Natural killer cell treated with Interleukin-12 subunit alpha and Interleukin-12 subunit beta and Interleukin-15 and Interleukin-18, amount 100 ng/mL, for 72 hours (primary cell): ENCODE measurements around the gene DNAH6. TPM values are rescaled to one million over a fixed set of nuclear protein-coding genes. Genes with fewer than 3 reads are reported as not detected.
"Not testable (repeated sequence)": the region's sequence is repeated elsewhere in the genome, so short reads cannot be mapped to it uniquely, and the experiment has no call there.

Experiments used
- ATAC-seq, 2 donors: fragments of 150-1000 bp; cut with Tn5 transposase in 1 of 2; sonication (Bioruptor Pico), chemical (Tn5 transposase) in 1 of 2; 2 replicates each; pipeline ENCODE4 v1.10.0; 2021
- DNase-seq: peaks from one replicate; pipeline ENCODE4 v3.0.0; 2022; ENCODE audit warnings: low spot score
- H3K27ac Mint-ChIP-seq, 2 donors: 1 replicate in 1 of 2; 2 replicates in 1 of 2; pipeline ENCODE4 v1.8.0; 2022; ENCODE audit warnings: mixed read lengths in 2 of 2, mild to moderate bottlenecking in 1 of 2, moderate library complexity in 1 of 2
- H3K27me3 Mint-ChIP-seq, 2 donors: 1 replicate in 1 of 2; 2 replicates in 1 of 2; pipeline ENCODE4 v1.8.0; 2022; ENCODE audit warnings: mixed read lengths in 2 of 2
- H3K36me3 Mint-ChIP-seq: one replicate; pipeline ENCODE4 v1.8.0; 2022; ENCODE audit warnings: mixed read lengths
- H3K4me1 Mint-ChIP-seq, 2 donors: 1 replicate in 1 of 2; 2 replicates in 1 of 2; pipeline ENCODE4 v1.8.0; 2022; ENCODE audit warnings: low read depth in 2 of 2, mixed read lengths in 2 of 2, mild to moderate bottlenecking in 1 of 2
- H3K4me3 Mint-ChIP-seq: one replicate; pipeline ENCODE4 v1.8.0; 2022; ENCODE audit warnings: mixed read lengths
- H3K9me3 Mint-ChIP-seq: 2 replicates; pipeline ENCODE4 v1.8.0; 2022; ENCODE audit warnings: mixed read lengths
- total RNA-seq, 2 donors: library from RNA; stranded (reverse); gene quantifications; one replicate each; pipeline ENCODE4 v1.2.3, GENCODE V29; 2022

Gene DNAH6, protein sequence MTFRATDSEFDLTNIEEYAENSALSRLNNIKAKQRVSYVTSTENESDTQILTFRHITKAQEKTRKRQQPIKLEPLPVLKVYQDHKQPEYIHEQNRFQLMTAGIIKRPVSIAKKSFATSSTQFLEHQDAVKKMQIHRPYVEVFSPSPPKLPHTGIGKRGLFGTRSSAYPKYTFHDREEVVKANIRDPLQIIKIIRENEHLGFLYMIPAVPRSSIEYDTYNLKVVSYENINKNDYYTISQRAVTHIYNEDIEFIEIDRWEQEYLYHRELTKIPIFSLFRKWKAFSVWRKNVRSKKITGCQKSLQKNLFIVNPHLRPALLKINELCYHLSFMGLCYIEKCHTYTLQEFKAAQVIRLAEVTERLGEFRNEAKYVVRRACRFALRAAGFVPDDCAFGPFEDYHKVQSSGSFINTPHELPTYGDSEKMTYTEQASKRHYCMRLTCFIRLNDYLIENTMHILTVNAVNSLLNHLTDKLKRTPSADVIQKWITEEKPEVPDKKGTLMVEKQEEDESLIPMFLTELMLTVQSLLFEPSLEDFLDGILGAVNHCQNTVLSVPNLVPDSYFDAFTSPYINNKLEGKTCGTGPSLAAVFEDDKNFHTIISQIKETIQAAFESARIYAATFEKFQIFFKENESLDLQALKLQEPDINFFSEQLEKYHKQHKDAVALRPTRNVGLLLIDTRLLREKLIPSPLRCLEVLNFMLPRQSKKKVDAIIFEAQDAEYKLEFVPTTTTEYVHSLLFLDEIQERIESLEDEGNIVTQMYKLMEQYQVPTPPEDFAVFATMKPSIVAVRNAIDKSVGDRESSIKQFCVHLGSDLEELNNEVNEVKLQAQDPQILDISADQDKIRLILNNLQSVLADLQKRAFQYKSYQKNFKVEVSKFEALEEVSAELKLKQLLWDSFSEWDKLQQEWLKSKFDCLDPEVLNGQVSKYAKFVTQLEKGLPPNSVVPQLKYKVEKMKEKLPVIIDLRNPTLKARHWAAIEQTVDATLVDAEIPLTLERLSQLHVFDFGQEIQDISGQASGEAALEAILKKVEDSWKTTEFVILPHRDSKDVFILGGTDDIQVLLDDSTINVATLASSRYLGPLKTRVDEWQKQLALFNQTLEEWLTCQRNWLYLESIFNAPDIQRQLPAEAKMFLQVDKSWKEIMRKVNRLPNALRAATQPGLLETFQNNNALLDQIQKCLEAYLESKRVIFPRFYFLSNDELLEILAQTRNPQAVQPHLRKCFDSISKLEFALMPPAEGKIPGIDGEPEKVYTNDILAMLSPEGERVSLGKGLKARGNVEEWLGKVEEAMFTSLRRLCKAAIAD (N-terminal part only)
- total RNA-seq = 1 to 10 TPM in 1 of 2 donors, under 1 TPM in 1; 0.48 to 1.0 TPM

DNA sequence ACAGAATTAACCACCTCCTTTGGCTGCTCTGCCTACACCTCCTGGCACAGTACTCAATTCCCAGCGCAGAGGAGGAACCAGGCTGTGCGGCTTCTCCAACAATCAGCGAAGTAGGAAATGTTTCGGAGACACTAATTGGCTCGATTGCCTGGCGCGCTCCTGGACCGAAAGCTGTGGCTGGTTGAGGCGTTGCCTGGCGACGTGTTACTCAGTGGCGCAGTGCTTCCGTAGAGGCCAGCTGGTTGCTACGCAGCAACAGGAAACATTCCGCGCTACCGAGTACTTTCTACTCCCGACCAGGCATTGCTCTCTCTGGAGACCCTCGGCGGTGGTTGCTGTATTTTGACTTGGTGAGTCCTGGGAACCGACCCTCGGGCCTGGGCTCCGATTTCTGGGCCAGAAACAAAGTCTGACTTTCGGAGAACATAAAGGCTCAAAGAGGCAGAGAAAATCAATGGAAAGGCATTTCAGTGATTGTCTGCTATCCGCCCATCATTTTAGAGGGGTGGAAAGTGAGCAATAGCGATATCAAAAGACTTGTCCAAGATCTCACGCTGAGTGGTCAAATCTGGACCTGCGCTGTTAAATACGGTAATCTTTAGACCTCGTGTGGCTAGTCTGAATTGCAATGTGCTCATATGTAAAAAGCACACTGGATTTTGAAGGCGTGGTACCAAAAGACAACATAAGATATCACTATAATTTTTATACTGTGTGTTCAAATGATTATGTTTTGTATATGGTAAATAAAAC lies at the start of gene DNAH6:
DNAH6 (plus strand) TSS at position 265 of the 753 bp plus-strand sequence. CDS start 1,329 bp downstream, outside the sequence.
- H3K4me1 Mint-ChIP-seq = peaks cover 11 to 15% of the 10 kb centered on the region in 2 donors
- DNase-seq (peak; percentile 85), ATAC-seq (peak; percentile 99)
- peaks cover under 1% of the 10 kb centered on the region for H3K9me3 Mint-ChIP-seq
- H3K27me3 Mint-ChIP-seq = peaks cover 16 to 24% of the 10 kb centered on the region in 2 donors
- H3K36me3 Mint-ChIP-seq = no peaks in the 10 kb centered on the region
- H3K4me3 Mint-ChIP-seq = peak within 1 kb of the TSS; percentile 59
- peak within 1 kb of the TSS in 1 of 2 donors; percentile 48 for H3K27ac Mint-ChIP-seq

DNA sequence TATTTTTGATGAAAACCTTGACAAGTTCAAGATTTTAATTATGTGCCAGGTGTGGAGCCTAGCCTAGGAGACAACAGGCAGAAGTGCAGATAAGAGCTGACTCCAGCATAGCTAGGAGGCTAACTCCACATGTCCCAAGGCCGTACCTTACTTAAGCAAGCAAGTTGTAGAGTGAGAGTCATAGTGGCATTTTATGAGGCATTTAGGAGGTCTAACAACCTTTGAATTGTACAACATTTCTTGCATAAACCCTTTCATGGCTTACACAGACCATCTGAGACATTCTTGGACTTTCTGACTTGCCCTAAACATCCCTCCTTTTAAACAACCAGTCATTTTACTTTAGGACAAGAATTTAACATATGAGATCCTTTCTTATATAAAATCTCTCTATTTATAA lies 48.9 kb upstream of the DNAH6 start:
- DNase-seq (no peak), ATAC-seq (no peak)
- no peaks in the 10 kb centered on the region for H3K4me1 Mint-ChIP-seq
- H3K27me3 Mint-ChIP-seq = no peaks in the 10 kb centered on the region
- H3K4me3 Mint-ChIP-seq = no peak overlapping the region
- peaks cover 7% of the 10 kb centered on the region for H3K36me3 Mint-ChIP-seq
- H3K27ac Mint-ChIP-seq = no peak overlapping the region
- no peaks in the 10 kb centered on the region for H3K9me3 Mint-ChIP-seq

DNA sequence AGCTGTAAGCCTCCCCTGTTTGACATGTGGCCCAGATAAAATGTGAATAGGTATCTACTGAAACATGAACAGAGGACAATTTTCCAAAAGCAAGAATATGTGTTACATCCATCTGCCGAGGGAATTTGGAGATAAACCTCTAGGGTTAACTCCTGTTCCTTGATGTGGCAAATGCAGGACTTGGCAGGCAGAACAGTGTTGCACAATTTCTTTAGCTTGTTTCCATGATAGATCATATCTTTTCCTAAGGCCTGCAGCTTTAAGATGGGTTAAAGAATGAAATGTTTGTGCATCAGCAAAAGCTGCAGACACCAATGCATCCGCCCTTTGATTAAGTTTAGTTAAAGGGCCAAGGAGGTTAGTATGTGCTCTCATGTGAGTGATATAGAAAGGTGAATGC lies 43.9 kb upstream of the DNAH6 start:
- not testable (repeated sequence) for H3K27ac Mint-ChIP-seq

DNA sequence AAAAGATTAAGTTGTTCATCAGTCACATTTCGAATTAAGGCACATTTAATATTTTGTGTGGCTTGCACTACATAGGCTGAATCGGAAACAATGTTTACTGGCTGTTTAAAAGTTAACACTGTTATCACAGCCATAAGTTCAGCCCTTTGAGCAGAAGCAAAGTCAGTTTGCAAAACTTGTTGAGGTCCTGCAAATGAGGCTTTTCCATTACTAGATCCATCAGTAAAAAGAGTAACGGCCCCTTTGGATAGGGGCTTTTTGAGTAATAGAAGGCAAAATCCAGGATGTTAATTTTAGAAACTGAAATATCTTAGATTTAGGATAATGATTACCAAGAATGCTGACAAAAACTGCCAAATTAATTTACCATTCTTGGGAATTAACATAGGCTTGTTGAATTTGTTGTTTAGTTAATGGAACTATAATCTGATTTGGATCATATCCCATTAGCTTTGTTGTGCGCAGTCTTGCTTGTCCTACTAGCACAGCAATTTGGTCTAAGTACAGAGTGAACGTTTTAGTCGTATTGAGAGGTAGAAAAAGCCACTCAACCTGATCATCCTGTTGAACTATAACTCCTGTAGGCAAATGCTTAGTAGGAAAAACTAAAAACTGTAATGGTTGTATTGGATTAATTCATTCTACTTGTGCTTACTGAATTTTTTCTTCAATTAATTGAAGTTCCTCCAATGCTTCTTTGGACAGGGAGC lies 43.3 kb upstream of the DNAH6 start:
- no peak for ATAC-seq
- H3K27me3 Mint-ChIP-seq = peaks cover 0 to 5% of the 10 kb centered on the region in 2 donors
- no peaks in the 10 kb centered on the region for H3K4me1 Mint-ChIP-seq

More for the DNA sequence above, 43.9 kb upstream of the DNAH6 start:
- H3K36me3 Mint-ChIP-seq = peaks cover 13% of the 10 kb centered on the region
- H3K4me3 Mint-ChIP-seq, H3K9me3 Mint-ChIP-seq, H3K27me3 Mint-ChIP-seq, H3K4me1 Mint-ChIP-seq, ATAC-seq, DNase-seq: not testable (repeated sequence)

DNA sequence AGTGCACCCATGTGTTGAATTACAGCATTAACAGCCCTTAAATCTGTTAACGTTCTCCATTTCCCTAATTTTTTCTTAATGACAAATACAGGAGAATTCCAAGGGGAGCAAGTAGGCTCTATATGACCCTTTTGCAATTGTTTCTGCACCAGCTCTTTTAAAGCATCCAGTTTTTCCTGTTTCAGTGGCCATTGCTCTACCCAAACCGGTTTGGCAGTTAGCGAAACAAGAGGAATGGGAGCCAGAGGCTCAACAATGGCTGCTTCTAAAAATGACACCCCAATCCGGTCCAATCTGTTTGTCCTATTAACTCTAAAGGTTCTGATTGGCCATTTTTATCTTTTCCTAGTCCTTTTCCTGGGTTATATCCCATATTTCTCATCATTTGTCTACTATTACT lies 42.1 kb upstream of the DNAH6 start:
- H3K4me1 Mint-ChIP-seq = no peaks in the 10 kb centered on the region
- H3K36me3 Mint-ChIP-seq = peaks cover 16% of the 10 kb centered on the region
- no peak overlapping the region for H3K4me3 Mint-ChIP-seq
- H3K27ac Mint-ChIP-seq = no peak overlapping the region
- H3K9me3 Mint-ChIP-seq = peaks cover 6% of the 10 kb centered on the region
- ATAC-seq (no peak), DNase-seq (no peak)
- H3K27me3 Mint-ChIP-seq = peaks cover 0 to 5% of the 10 kb centered on the region in 2 donors

More for the DNA sequence above, 43.3 kb upstream of the DNAH6 start:
- peaks cover 6% of the 10 kb centered on the region for H3K9me3 Mint-ChIP-seq
- no peak for DNase-seq
- peaks cover 16% of the 10 kb centered on the region for H3K36me3 Mint-ChIP-seq
- no peak overlapping the region for H3K4me3 Mint-ChIP-seq
- no peak overlapping the region for H3K27ac Mint-ChIP-seq

DNA sequence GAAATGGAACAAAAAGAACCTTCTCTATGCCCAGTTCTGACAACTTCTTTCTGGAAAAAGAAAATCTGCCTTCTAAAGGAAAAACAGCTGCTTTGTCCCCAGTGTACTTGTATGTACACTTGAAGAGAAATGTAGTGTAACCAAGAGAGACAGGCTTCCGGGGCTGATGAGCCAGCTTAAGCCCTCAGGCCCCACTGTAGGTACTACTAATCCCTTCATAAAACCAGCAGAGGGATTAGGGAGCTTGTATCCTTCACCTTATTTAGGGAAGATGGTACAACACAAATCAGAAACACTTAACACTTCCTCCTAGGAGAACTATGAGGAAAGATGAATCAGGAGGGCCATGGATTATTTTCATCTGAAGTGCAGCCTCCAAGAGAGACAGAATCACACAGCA lies 38.4 kb upstream of the DNAH6 start:
- Mint-ChIP-seq H3K27ac (no peak overlapping the region), H3K36me3 (peaks cover 16% of the 10 kb centered on the region), H3K4me3 (no peak overlapping the region), H3K9me3 (peaks cover 6% of the 10 kb centered on the region), H3K4me1 (peaks cover 12 to 13% of the 10 kb centered on the region in 2 donors), H3K27me3 (peaks cover 0 to 5% of the 10 kb centered on the region in 2 donors)
- ATAC-seq (no peak), DNase-seq (no peak)

DNA sequence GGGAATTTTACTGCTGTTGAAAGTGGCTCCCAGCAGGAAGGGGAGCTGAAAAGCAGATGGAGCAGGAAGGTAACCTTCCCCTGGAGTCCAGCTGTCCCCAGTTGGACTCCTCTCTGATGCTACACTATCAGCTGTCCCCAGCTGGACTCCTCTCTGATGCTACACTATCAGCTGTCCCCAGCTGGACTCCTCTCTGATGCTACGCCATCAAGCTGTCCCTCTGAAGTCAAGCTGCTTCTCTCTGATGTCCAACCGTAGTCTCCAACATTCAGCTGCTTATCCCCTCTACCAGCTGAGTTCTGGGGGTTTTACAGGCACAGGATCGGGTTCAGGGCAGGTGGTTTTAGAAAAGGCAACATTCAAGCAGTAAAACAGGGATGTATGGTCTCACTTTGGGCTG lies 37.4 kb upstream of the DNAH6 start:
- no peak for DNase-seq
- Mint-ChIP-seq H3K27me3 (peaks cover 0 to 5% of the 10 kb centered on the region in 2 donors), H3K4me1 (peaks cover 12 to 13% of the 10 kb centered on the region in 2 donors), H3K9me3 (peaks cover 6% of the 10 kb centered on the region), H3K4me3 (no peak overlapping the region), H3K27ac (no peak overlapping the region), H3K36me3 (peaks cover 16% of the 10 kb centered on the region)
- no peak for ATAC-seq

DNA sequence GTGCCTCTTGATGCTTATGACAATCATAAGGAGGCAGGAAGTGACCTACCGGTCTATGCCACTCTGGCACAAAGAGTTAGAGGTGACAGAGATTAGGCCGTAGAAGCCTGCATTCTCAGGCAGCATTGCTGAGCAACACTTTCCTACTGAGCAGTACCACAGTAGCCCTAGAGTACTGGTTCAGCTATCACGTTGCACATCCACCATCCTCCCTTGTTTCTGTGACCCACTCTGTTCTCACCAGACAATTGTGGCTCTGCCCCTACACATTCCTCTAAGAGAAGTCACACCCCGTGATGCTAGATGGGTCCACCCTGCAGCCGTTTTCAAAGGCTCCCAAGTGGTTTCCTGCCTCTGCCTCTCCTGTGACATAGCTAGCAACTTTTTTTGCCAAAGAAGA lies 34.6 kb upstream of the DNAH6 start:
- no peak for DNase-seq

DNA sequence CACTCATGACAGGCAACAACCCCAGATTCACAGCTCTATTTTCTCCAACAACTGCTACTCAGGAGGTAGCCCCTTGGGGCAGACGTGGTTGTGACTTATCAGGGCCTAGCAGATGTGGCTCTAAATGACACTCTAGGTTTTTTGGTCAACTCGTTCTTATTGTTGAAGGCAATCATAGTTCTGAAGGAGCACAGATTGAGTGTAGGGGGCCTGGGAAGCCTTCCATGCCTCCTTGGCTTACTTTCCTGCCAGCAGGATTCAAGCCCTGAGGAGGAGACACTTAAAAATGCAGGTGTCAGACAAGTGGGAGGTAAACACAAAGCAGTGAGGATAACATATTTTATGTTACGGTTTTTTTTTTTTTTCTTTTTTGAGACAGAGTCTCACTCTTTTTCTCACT lies 33.7 kb upstream of the DNAH6 start:
- ATAC-seq (no peak), DNase-seq (no peak)
- H3K27me3 Mint-ChIP-seq = no peaks in the 10 kb centered on the region
- H3K4me1 Mint-ChIP-seq = peaks cover 12 to 13% of the 10 kb centered on the region in 2 donors
- H3K36me3 Mint-ChIP-seq = peaks cover 1% of the 10 kb centered on the region
- H3K9me3 Mint-ChIP-seq = no peaks in the 10 kb centered on the region
- H3K27ac Mint-ChIP-seq = no peak overlapping the region
- H3K4me3 Mint-ChIP-seq = no peak overlapping the region

More for the DNA sequence above, 34.6 kb upstream of the DNAH6 start:
- Mint-ChIP-seq H3K36me3 (peaks cover 10% of the 10 kb centered on the region), H3K4me1 (peaks cover 12 to 13% of the 10 kb centered on the region in 2 donors), H3K27me3 (peaks cover 0 to 2% of the 10 kb centered on the region in 2 donors), H3K27ac (peak overlapping the region in 1 of 2 donors; percentile 37), H3K9me3 (peaks cover 2% of the 10 kb centered on the region), H3K4me3 (no peak overlapping the region)
- ATAC-seq = peak; percentile 36 to 68

DNA sequence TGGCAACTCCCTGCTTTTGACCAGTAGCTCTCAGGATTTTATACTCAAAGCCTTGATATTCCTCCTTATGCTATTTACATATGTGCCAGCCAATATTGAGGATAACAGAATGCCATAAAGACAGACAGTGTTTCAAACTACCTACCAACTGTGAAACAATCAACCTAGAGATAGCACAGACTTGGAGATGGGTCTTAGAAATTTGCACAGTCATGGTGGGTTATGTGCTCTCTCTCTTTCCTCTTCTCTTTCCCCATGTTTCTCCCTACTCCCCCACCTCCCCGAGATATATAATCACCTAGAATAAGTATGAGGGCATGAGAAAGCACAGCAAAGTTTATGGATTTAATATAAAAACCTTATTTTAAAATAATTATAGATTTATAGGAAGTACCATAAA lies 33.0 kb upstream of the DNAH6 start:
- no peak for DNase-seq
- no peaks in the 10 kb centered on the region for H3K36me3 Mint-ChIP-seq
- peaks cover 12 to 13% of the 10 kb centered on the region in 2 donors for H3K4me1 Mint-ChIP-seq
- H3K4me3 Mint-ChIP-seq = no peak overlapping the region
- H3K27ac Mint-ChIP-seq = no peak overlapping the region
- no peak for ATAC-seq
- no peaks in the 10 kb centered on the region for H3K27me3 Mint-ChIP-seq
- H3K9me3 Mint-ChIP-seq = no peaks in the 10 kb centered on the region

DNA sequence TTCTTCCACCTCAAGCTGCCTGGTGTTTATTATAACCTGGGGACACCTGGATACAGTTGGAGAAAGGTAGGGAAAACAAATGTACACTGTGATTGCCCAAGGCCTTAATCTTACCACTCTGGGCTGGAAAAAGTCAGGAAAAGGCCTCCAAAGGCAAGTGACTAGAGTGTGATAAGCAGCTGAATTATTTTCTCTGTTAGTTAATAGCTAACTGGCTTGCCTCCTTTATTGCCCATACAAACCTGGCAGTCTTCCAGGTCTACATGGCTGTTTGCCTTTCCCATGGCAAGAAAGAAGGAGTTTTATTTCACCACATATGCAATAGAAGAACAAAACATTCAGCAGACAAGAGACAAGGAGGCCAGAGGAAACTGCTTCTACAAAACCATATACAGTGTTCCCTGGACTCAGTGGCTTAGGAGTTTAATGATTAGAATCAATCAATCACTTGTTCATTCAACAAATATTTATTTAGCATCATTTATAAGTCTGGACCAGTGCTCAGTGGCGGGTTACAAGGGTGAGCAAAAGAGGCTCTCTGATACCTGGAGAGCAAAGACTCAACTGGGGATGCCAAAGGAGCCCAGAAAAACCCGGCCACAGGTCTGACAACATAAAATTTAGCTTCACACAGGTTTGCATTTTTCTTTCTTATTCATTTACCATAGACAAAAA lies 29.7 kb upstream of the DNAH6 start:
- Mint-ChIP-seq H3K27ac (no peak overlapping the region), H3K27me3 (no peaks in the 10 kb centered on the region), H3K36me3 (no peaks in the 10 kb centered on the region), H3K9me3 (no peaks in the 10 kb centered on the region), H3K4me3 (no peak overlapping the region), H3K4me1 (peaks cover 7 to 8% of the 10 kb centered on the region in 2 donors)
- no peak for DNase-seq
- no peak for ATAC-seq
